Neural cell (in vitro differentiated cells): Measurements from ENCODE around the gene SCN4B. TPM values are rescaled to one million over a fixed set of nuclear protein-coding genes. Genes with fewer than 3 reads are reported as not detected.

Experiments
- H2AFZ ChIP-seq: fragments of 200-600, 300-800 bp; sonication (generic), shearing (Covaris generic); 2 replicates; pipeline ENCODE4 v1.6.0; 2014; ENCODE audit warnings: low read depth, mild to moderate bottlenecking, antibody characterized with exemption, low read length, moderate library complexity
- H3F3A ChIP-seq: fragments of 200-600 bp; shearing (Covaris generic); 2 replicates; pipeline ENCODE4 v1.6.1; 2016; ENCODE audit warnings: mild to moderate bottlenecking, moderate library complexity, mixed read lengths, antibody characterized with exemption, low read length; ENCODE audit not compliant: insufficient read depth, poor library complexity, severe bottlenecking
- H3K27ac ChIP-seq: fragments of 200-600, 300-800 bp; sonication (generic), shearing (Covaris generic); 2 replicates; pipeline ENCODE4 v1.5.1; 2014; ENCODE audit warnings: mild to moderate bottlenecking, low read length, moderate library complexity
- H3K27me3 ChIP-seq: fragments of 300-800, 200-600 bp; sonication (generic), shearing (Covaris generic); 2 replicates; pipeline ENCODE4 v1.6.0; 2014; ENCODE audit warnings: mild to moderate bottlenecking, low read depth, low read length, moderate library complexity; ENCODE audit not compliant: insufficient read depth
- H3K36me3 ChIP-seq: fragments of 300-800, 200-600 bp; sonication (generic), shearing (Covaris generic); 2 replicates; pipeline ENCODE4 v1.5.1; 2014; ENCODE audit warnings: mild to moderate bottlenecking, antibody characterized with exemption, low read length, moderate library complexity; ENCODE audit not compliant: insufficient read depth
- H3K4me2 ChIP-seq: fragments of 300-800, 200-600 bp; sonication (generic), shearing (Covaris generic); 2 replicates; pipeline ENCODE4 v1.6.0; 2014; ENCODE audit warnings: mild to moderate bottlenecking, low read length
- H3K4me3 ChIP-seq: fragments of 300-800, 200-600 bp; sonication (generic), shearing (Covaris generic); 2 replicates; pipeline ENCODE4 v1.5.1; 2014; ENCODE audit warnings: mild to moderate bottlenecking, low read length, moderate library complexity
- H3K79me2 ChIP-seq: fragments of 200-600 bp; shearing (Covaris generic); replicated peaks from 2 replicates; pipeline ENCODE4 v1.6.0; 2014; ENCODE audit warnings: mild to moderate bottlenecking, low read length, moderate library complexity; ENCODE audit not compliant: insufficient read depth
- H3K9ac ChIP-seq: fragments of 300-800, 200-600 bp; sonication (generic), shearing (Covaris generic); 2 replicates; pipeline ENCODE4 v1.6.1; 2016; ENCODE audit warnings: mild to moderate bottlenecking, low read length, mixed read lengths
- H3K9me2 ChIP-seq: fragments of 200-600 bp; shearing (Covaris generic); 2 replicates; pipeline ENCODE4 v1.6.1; 2016; ENCODE audit warnings: mild to moderate bottlenecking, low read length, mixed read lengths; ENCODE audit not compliant: insufficient read depth
- H3K9me3 ChIP-seq: fragments of 200-600, 300-800 bp; sonication (generic), shearing (Covaris generic); 2 replicates; pipeline ENCODE4 v1.6.1; 2016; ENCODE audit warnings: mild to moderate bottlenecking, mixed run types, low read length, moderate library complexity, mixed read lengths
- H4K20me1 ChIP-seq: fragments of 200-600 bp; shearing (Covaris generic); 2 replicates; pipeline ENCODE4 v1.6.1; 2016; ENCODE audit warnings: mild to moderate bottlenecking, mixed run types; ENCODE audit not compliant: insufficient read depth
- EP300 ChIP-seq: fragments of 450-650 bp; conservative IDR thresholded peaks from 2 replicates; pipeline ENCODE4 v1.6.1; 2014; ENCODE audit warnings: antibody characterized with exemption, mild to moderate bottlenecking, moderate library complexity; ENCODE audit not compliant: poor library complexity, severe bottlenecking
- EZH2 ChIP-seq: fragments of 200-600, 300-800 bp; shearing (Covaris generic), sonication (generic); IDR thresholded peaks from 2 replicates; pipeline ENCODE4 v1.6.1; 2014; ENCODE audit warnings: antibody characterized with exemption, low read length, borderline replicate concordance, mild to moderate bottlenecking; ENCODE audit not compliant: insufficient read depth, poor library complexity, severe bottlenecking
- MXI1 ChIP-seq: fragments of 450-650 bp; conservative IDR thresholded peaks from 2 replicates; pipeline ENCODE4 v1.6.1; 2014; ENCODE audit warnings: antibody characterized with exemption, mild to moderate bottlenecking; ENCODE audit not compliant: poor library complexity, severe bottlenecking
- POLR2AphosphoS5 ChIP-seq: IDR thresholded peaks from 2 replicates; pipeline ENCODE4 v1.6.1; 2012
- RAD21 ChIP-seq: fragments of 450-650 bp; conservative IDR thresholded peaks from 2 replicates; pipeline ENCODE4 v1.6.1; 2014; ENCODE audit warnings: antibody characterized with exemption, mild to moderate bottlenecking, moderate library complexity
- SMC3 ChIP-seq: fragments of 450-650 bp; conservative IDR thresholded peaks from 2 replicates; pipeline ENCODE4 v1.6.1; 2014; ENCODE audit warnings: antibody characterized with exemption, mild to moderate bottlenecking, moderate library complexity; ENCODE audit not compliant: poor library complexity
- TAF1 ChIP-seq: IDR thresholded peaks from 2 replicates; pipeline ENCODE4 v1.6.1; 2012; ENCODE audit warnings: low read depth
- polyA plus RNA-seq: library from polyadenylated mRNA; depleted of rRNA; stranded (reverse); fragments of >200 nt; gene quantifications from 2 replicates; pipeline ENCODE4 v1.2.3, GENCODE V29; 2014
- TF ChIP-seq, protein P1 (sequence below): fragments of 450-650 bp; IDR thresholded peaks from 2 replicates; pipeline ENCODE4 v1.5.1; 2014; ENCODE audit warnings: antibody characterized with exemption, mild to moderate bottlenecking, moderate library complexity; ENCODE audit not compliant: poor library complexity, severe bottlenecking
- TF ChIP-seq, protein P2 (sequence below): IDR thresholded peaks from 2 replicates; pipeline ENCODE4 v1.6.1; 2012; ENCODE audit warnings: borderline replicate concordance

The SCN4B gene
- polyA plus RNA-seq, 1 donor from 2014 or later: 0.61 TPM

GRCh38 chr11:118092907-118093571, 59.6 kb downstream of the SCN4B start:
- no peaks in the 10 kb centered on the region for H3K9me2 ChIP-seq
- H3K9me3 ChIP-seq: peaks cover under 1% of the 10 kb centered on the region
- H3K79me2 ChIP-seq: no peaks in the 10 kb centered on the region
- no peak overlapping the region for H3K4me3 ChIP-seq
- no peaks in the 10 kb centered on the region for H3F3A ChIP-seq
- no peak overlapping the region for H3K27ac ChIP-seq
- no peaks in the 10 kb centered on the region for H4K20me1 ChIP-seq
- no peaks in the 10 kb centered on the region for H3K36me3 ChIP-seq
- H3K4me2 ChIP-seq: no peak overlapping the region
- TF ChIP-seq TAF1 (no peak), EP300 (no peak), MXI1 (no peak), EZH2 (no peak), POLR2AphosphoS5 (no peak), RAD21 (no peak), SMC3 (no peak)
- TF ChIP-seq, protein P1, sequence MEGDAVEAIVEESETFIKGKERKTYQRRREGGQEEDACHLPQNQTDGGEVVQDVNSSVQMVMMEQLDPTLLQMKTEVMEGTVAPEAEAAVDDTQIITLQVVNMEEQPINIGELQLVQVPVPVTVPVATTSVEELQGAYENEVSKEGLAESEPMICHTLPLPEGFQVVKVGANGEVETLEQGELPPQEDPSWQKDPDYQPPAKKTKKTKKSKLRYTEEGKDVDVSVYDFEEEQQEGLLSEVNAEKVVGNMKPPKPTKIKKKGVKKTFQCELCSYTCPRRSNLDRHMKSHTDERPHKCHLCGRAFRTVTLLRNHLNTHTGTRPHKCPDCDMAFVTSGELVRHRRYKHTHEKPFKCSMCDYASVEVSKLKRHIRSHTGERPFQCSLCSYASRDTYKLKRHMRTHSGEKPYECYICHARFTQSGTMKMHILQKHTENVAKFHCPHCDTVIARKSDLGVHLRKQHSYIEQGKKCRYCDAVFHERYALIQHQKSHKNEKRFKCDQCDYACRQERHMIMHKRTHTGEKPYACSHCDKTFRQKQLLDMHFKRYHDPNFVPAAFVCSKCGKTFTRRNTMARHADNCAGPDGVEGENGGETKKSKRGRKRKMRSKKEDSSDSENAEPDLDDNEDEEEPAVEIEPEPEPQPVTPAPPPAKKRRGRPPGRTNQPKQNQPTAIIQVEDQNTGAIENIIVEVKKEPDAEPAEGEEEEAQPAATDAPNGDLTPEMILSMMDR: no peak
- TF ChIP-seq, protein P2, sequence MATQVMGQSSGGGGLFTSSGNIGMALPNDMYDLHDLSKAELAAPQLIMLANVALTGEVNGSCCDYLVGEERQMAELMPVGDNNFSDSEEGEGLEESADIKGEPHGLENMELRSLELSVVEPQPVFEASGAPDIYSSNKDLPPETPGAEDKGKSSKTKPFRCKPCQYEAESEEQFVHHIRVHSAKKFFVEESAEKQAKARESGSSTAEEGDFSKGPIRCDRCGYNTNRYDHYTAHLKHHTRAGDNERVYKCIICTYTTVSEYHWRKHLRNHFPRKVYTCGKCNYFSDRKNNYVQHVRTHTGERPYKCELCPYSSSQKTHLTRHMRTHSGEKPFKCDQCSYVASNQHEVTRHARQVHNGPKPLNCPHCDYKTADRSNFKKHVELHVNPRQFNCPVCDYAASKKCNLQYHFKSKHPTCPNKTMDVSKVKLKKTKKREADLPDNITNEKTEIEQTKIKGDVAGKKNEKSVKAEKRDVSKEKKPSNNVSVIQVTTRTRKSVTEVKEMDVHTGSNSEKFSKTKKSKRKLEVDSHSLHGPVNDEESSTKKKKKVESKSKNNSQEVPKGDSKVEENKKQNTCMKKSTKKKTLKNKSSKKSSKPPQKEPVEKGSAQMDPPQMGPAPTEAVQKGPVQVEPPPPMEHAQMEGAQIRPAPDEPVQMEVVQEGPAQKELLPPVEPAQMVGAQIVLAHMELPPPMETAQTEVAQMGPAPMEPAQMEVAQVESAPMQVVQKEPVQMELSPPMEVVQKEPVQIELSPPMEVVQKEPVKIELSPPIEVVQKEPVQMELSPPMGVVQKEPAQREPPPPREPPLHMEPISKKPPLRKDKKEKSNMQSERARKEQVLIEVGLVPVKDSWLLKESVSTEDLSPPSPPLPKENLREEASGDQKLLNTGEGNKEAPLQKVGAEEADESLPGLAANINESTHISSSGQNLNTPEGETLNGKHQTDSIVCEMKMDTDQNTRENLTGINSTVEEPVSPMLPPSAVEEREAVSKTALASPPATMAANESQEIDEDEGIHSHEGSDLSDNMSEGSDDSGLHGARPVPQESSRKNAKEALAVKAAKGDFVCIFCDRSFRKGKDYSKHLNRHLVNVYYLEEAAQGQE: no peak
- H2AFZ ChIP-seq: no peak overlapping the region
- H3K9ac ChIP-seq: no peak overlapping the region
- H3K27me3 ChIP-seq: no peaks in the 10 kb centered on the region

GRCh38 chr11:118091690-118092089, 60.9 kb downstream of the SCN4B start:
- no peak overlapping the region for H3K9ac ChIP-seq
- no peak overlapping the region for H3K27ac ChIP-seq
- no peak overlapping the region for H3K4me2 ChIP-seq
- no peak overlapping the region for H3K4me3 ChIP-seq
- H3K79me2 ChIP-seq: no peaks in the 10 kb centered on the region
- H3K9me3 ChIP-seq: peaks cover 11% of the 10 kb centered on the region
- no peaks in the 10 kb centered on the region for H3K36me3 ChIP-seq
- TF ChIP-seq POLR2AphosphoS5: no peak
- no peak for TF ChIP-seq EZH2
- TF ChIP-seq, protein P2: no peak
- no peak for TF ChIP-seq TAF1
- no peak for TF ChIP-seq MXI1
- no peak for TF ChIP-seq EP300
- TF ChIP-seq RAD21: no peak
- TF ChIP-seq SMC3: no peak
- TF ChIP-seq, protein P1: no peak
- H3K27me3 ChIP-seq: no peaks in the 10 kb centered on the region
- no peaks in the 10 kb centered on the region for H3F3A ChIP-seq
- no peak overlapping the region for H2AFZ ChIP-seq
- H4K20me1 ChIP-seq: no peaks in the 10 kb centered on the region
- no peaks in the 10 kb centered on the region for H3K9me2 ChIP-seq
